ENCODE data around the gene ZNF320. TPM values are rescaled to one million over a fixed set of nuclear protein-coding genes. Genes with fewer than 3 reads are reported as not detected.
"Not testable (repeated sequence)": the region's sequence is repeated elsewhere in the genome, so short reads cannot be mapped to it uniquely, and the experiment has no call there.

ZNF320 gene
- total and polyA plus RNA-seq, 9 of the 15 experiments (the other 6 are each of a cell fraction or from before 2014, with no cell fraction given) = 5.4 to 25.6 (median 11.7) TPM

- peak overlapping the region; percentile 84 for H2AFZ ChIP-seq (ENCODE audit: low read depth, low read length)
- H3K36me3 ChIP-seq (ENCODE audit: control insufficient read depth, insufficient read depth, low read length) = peaks cover 22% of the 10 kb centered on the region; the same call in 2 of the 3 replicates
- ATAC-seq (peak; percentile 66), DNase-seq (ENCODE audit: extremely low read depth in 1 of 4, low spot score in 3 of 4) (peak in 3 of 4 experiments; percentile 14 to 16 (median 15))
- H3K27me3 ChIP-seq (ENCODE audit: control insufficient read depth in 2 of 2, insufficient read depth in 2 of 2, low read length in 2 of 2); H3K9me3 ChIP-seq (replicated peaks; ENCODE audit: control insufficient read depth, insufficient read depth, low read depth, low read length); H3K79me2 ChIP-seq (ENCODE audit: control insufficient read depth, insufficient read depth, low read length); FAIRE-seq; POLR2A ChIA-PET; intact Hi-C loops (cut with micrococcal nuclease); H3K9me1 ChIP-seq (ENCODE audit: control insufficient read depth, insufficient read depth, low read length); H4K20me1 ChIP-seq (replicated peaks; ENCODE audit: control insufficient read depth, insufficient read depth, low read length): not testable (repeated sequence)
- peak overlapping the region; percentile 77 for H3K27ac ChIP-seq (ENCODE audit: extremely low read depth, low read depth, low read length)
- H3K4me2 ChIP-seq (ENCODE audit: insufficient read depth, low read length) = peak overlapping the region; percentile 83
- TSS peak; percentile 59 for BruUV-seq (replicated peaks)
- peaks cover 2 to 14% of the 10 kb centered on the region in 2 experiments; a peak in 4 of 5 replicates for H3K4me1 ChIP-seq (replicated peaks in 1 of 2; ENCODE audit: control insufficient read depth in 2 of 2, insufficient read depth in 2 of 2, low read length in 2 of 2)
- peak overlapping the region; percentile 68 for H3K4me3 ChIP-seq
- peak overlapping the region; percentile 85 to 91 for H3K9ac ChIP-seq (ENCODE audit: insufficient read depth in 1 of 2, low read depth in 2 of 2, low read length in 2 of 2)
- in situ Hi-C loops (cut with MboI) = loop anchor here (5.0 kb wide), 1 partner anchor 34 kb away; the partner anchor contains the start of gene ZNF28
- CTCF ChIA-PET (ENCODE audit: low intra/inter-chr PET ratio) = interaction anchor here (0.5 kb wide), 1 partner anchor 107 kb away, joined by 3 read pairs; no protein-coding TSS in a partner anchor
- under 1% methylated on average over 13 of the region's 31 CpGs for WGBS (ENCODE audit: insufficient coverage, low coverage, missing lambda C conversion rate)
These were observed 40.7 kb downstream of the ZNF320 start for GRCh38 chr19:52856540-52857377.

Small RNA genes lying within 50 kb of the gene (small RNA-seq; reads per million reads assigned to genes)
- gene ZNF320 = 0.62 reads per million, percentile 35 among the genes with 10 or more reads in this experiment

Other genes with a start within 250 kb of the ZNF320 start
Only the 7 nearest of the 10 such genes appear.
- 4.6 and 5.7 TPM in 2 replicates for gene ZNF600, start 110.8 kb downstream of the ZNF320 start, total RNA-seq (2014; rRNA removed)
- gene ZNF600, start 110.8 kb downstream of the ZNF320 start, total RNA-seq (2014; rRNA removed; fragmentation: Illumina TruSeq; extraction: Trizol) = 16.7 and 18.3 TPM in 2 replicates
- gene ZNF600, start 110.8 kb downstream of the ZNF320 start, total RNA-seq (2015; rRNA removed; fragmentation: Illumina TruSeq; extraction: Trizol) = 17.6 and 18.9 TPM in 2 replicates
- 12.1 and 14.8 TPM in 2 replicates for gene ZNF600, start 110.8 kb downstream of the ZNF320 start, total RNA-seq (2021)
- gene ZNF600, start 110.8 kb downstream of the ZNF320 start, polyA plus RNA-seq (2011; rRNA removed) = 15.9 and 21.5 TPM in 2 replicates
- gene ZNF600, start 110.8 kb downstream of the ZNF320 start, polyA plus RNA-seq (2014; fragmentation: Illumina TruSeq; extraction: Trizol) = 17.1 and 21.4 TPM in 2 replicates
- gene ZNF600, start 110.8 kb downstream of the ZNF320 start, polyA plus RNA-seq (2014; fragmentation: Nextera tagmentation; extraction: Ambion mirVana) = 10 to 100 TPM; 14.9 to 18.0 TPM
- gene ZNF600, start 110.8 kb downstream of the ZNF320 start, polyA plus RNA-seq (2014; rRNA removed) = 11.6 and 14.8 TPM in 2 replicates
- gene ZNF28, start 76.0 kb downstream of the ZNF320 start, total RNA-seq (2014; rRNA removed) = 18.7 and 19.4 TPM in 2 replicates
- 35.9 and 39.0 TPM in 2 replicates for gene ZNF28, start 76.0 kb downstream of the ZNF320 start, total RNA-seq (2014; rRNA removed; fragmentation: Illumina TruSeq; extraction: Trizol)
- gene ZNF28, start 76.0 kb downstream of the ZNF320 start, total RNA-seq (2015; rRNA removed; fragmentation: Illumina TruSeq; extraction: Trizol) = 31.5 and 31.6 TPM in 2 replicates
- gene ZNF28, start 76.0 kb downstream of the ZNF320 start, total RNA-seq (2021) = 18.9 and 23.7 TPM in 2 replicates
- 21.5 and 33.0 TPM in 2 replicates for gene ZNF28, start 76.0 kb downstream of the ZNF320 start, polyA plus RNA-seq (2011; rRNA removed)
- 18.9 and 35.2 TPM in 2 replicates for gene ZNF28, start 76.0 kb downstream of the ZNF320 start, polyA plus RNA-seq (2014; fragmentation: Illumina TruSeq; extraction: Trizol)
- gene ZNF28, start 76.0 kb downstream of the ZNF320 start, polyA plus RNA-seq (2014; fragmentation: Nextera tagmentation; extraction: Ambion mirVana) = 10 to 100 TPM; 25.5 to 38.5 TPM
- gene ZNF28, start 76.0 kb downstream of the ZNF320 start, polyA plus RNA-seq (2014; rRNA removed) = 10.4 and 25.7 TPM in 2 replicates
- 17.4 and 18.9 TPM in 2 replicates for gene ZNF468, start 40.0 kb downstream of the ZNF320 start, total RNA-seq (2014; rRNA removed)
- gene ZNF468, start 40.0 kb downstream of the ZNF320 start, total RNA-seq (2014; rRNA removed; fragmentation: Illumina TruSeq; extraction: Trizol) = 32.7 and 36.9 TPM in 2 replicates
- 27.3 and 28.2 TPM in 2 replicates for gene ZNF468, start 40.0 kb downstream of the ZNF320 start, total RNA-seq (2015; rRNA removed; fragmentation: Illumina TruSeq; extraction: Trizol)
- gene ZNF468, start 40.0 kb downstream of the ZNF320 start, total RNA-seq (2021) = 18.9 and 20.7 TPM in 2 replicates
- gene ZNF468, start 40.0 kb downstream of the ZNF320 start, polyA plus RNA-seq (2011; rRNA removed) = 29.0 and 36.2 TPM in 2 replicates
- gene ZNF468, start 40.0 kb downstream of the ZNF320 start, polyA plus RNA-seq (2014; fragmentation: Illumina TruSeq; extraction: Trizol) = 21.1 and 23.2 TPM in 2 replicates
- 10 to 100 TPM; 17.9 to 24.0 TPM for gene ZNF468, start 40.0 kb downstream of the ZNF320 start, polyA plus RNA-seq (2014; fragmentation: Nextera tagmentation; extraction: Ambion mirVana)
- gene ZNF468, start 40.0 kb downstream of the ZNF320 start, polyA plus RNA-seq (2014; rRNA removed) = 15.9 and 17.5 TPM in 2 replicates
- gene ZNF888, start 25.8 kb upstream of the ZNF320 start, total RNA-seq (2014; rRNA removed) = 6.9 and 8.9 TPM in 2 replicates
- 13.3 and 15.5 TPM in 2 replicates for gene ZNF888, start 25.8 kb upstream of the ZNF320 start, total RNA-seq (2014; rRNA removed; fragmentation: Illumina TruSeq; extraction: Trizol)
- gene ZNF888, start 25.8 kb upstream of the ZNF320 start, total RNA-seq (2015; rRNA removed; fragmentation: Illumina TruSeq; extraction: Trizol) = 12.1 TPM in 2 replicates
- 8.3 and 10.7 TPM in 2 replicates for gene ZNF888, start 25.8 kb upstream of the ZNF320 start, total RNA-seq (2021)
- 9.6 and 12.5 TPM in 2 replicates for gene ZNF888, start 25.8 kb upstream of the ZNF320 start, polyA plus RNA-seq (2011; rRNA removed)
- 9.9 and 10.1 TPM in 2 replicates for gene ZNF888, start 25.8 kb upstream of the ZNF320 start, polyA plus RNA-seq (2014; fragmentation: Illumina TruSeq; extraction: Trizol)
- gene ZNF888, start 25.8 kb upstream of the ZNF320 start, polyA plus RNA-seq (2014; fragmentation: Nextera tagmentation; extraction: Ambion mirVana) = 1 to 10 TPM; 1.6 to 2.7 TPM
- 4.5 and 5.9 TPM in 2 replicates for gene ZNF888, start 25.8 kb upstream of the ZNF320 start, polyA plus RNA-seq (2014; rRNA removed)
- gene ZNF816, start 65.2 kb upstream of the ZNF320 start, total RNA-seq (2014; rRNA removed) = 10.7 and 11.3 TPM in 2 replicates
- gene ZNF816, start 65.2 kb upstream of the ZNF320 start, total RNA-seq (2014; rRNA removed; fragmentation: Illumina TruSeq; extraction: Trizol) = 23.4 and 24.0 TPM in 2 replicates
- 19.3 and 23.3 TPM in 2 replicates for gene ZNF816, start 65.2 kb upstream of the ZNF320 start, total RNA-seq (2015; rRNA removed; fragmentation: Illumina TruSeq; extraction: Trizol)
- 12.0 and 15.5 TPM in 2 replicates for gene ZNF816, start 65.2 kb upstream of the ZNF320 start, total RNA-seq (2021)
- 18.0 and 18.8 TPM in 2 replicates for gene ZNF816, start 65.2 kb upstream of the ZNF320 start, polyA plus RNA-seq (2011; rRNA removed)
- gene ZNF816, start 65.2 kb upstream of the ZNF320 start, polyA plus RNA-seq (2014; fragmentation: Illumina TruSeq; extraction: Trizol) = 13.0 and 13.1 TPM in 2 replicates
- 10 to 100 TPM; 11.1 to 17.0 TPM for gene ZNF816, start 65.2 kb upstream of the ZNF320 start, polyA plus RNA-seq (2014; fragmentation: Nextera tagmentation; extraction: Ambion mirVana)
- 6.6 and 8.6 TPM in 2 replicates for gene ZNF816, start 65.2 kb upstream of the ZNF320 start, polyA plus RNA-seq (2014; rRNA removed)
- gene ERVV-1, start 116.3 kb upstream of the ZNF320 start, total RNA-seq (2014; rRNA removed) = not detected in 2 replicates
- gene ERVV-1, start 116.3 kb upstream of the ZNF320 start, total RNA-seq (2014; rRNA removed; fragmentation: Illumina TruSeq; extraction: Trizol) = not detected in 2 replicates
- not detected in 2 replicates for gene ERVV-1, start 116.3 kb upstream of the ZNF320 start, total RNA-seq (2015; rRNA removed; fragmentation: Illumina TruSeq; extraction: Trizol)
- not detected in 2 replicates for gene ERVV-1, start 116.3 kb upstream of the ZNF320 start, total RNA-seq (2021)
- 0.05 and 0.08 TPM in 2 replicates for gene ERVV-1, start 116.3 kb upstream of the ZNF320 start, polyA plus RNA-seq (2011; rRNA removed)
- gene ERVV-1, start 116.3 kb upstream of the ZNF320 start, polyA plus RNA-seq (2014; fragmentation: Illumina TruSeq; extraction: Trizol) = not detected in 2 replicates
- not detected for gene ERVV-1, start 116.3 kb upstream of the ZNF320 start, polyA plus RNA-seq (2014; fragmentation: Nextera tagmentation; extraction: Ambion mirVana)
- gene ERVV-1, start 116.3 kb upstream of the ZNF320 start, polyA plus RNA-seq (2014; rRNA removed) = not detected in 2 replicates
- not detected in 2 replicates for gene ERVV-2, start 147.1 kb upstream of the ZNF320 start, total RNA-seq (2014; rRNA removed)
- gene ERVV-2, start 147.1 kb upstream of the ZNF320 start, total RNA-seq (2014; rRNA removed; fragmentation: Illumina TruSeq; extraction: Trizol) = 0.07 TPM in 1 of 2 replicates, not detected in the other
- gene ERVV-2, start 147.1 kb upstream of the ZNF320 start, total RNA-seq (2015; rRNA removed; fragmentation: Illumina TruSeq; extraction: Trizol) = 0.07 TPM in 1 of 2 replicates, not detected in the other
- gene ERVV-2, start 147.1 kb upstream of the ZNF320 start, total RNA-seq (2021) = 0.07 TPM in 1 of 2 replicates, not detected in the other
- 0.07 and 0.08 TPM in 2 replicates for gene ERVV-2, start 147.1 kb upstream of the ZNF320 start, polyA plus RNA-seq (2011; rRNA removed)
- gene ERVV-2, start 147.1 kb upstream of the ZNF320 start, polyA plus RNA-seq (2014; fragmentation: Illumina TruSeq; extraction: Trizol) = 0.07 TPM in 1 of 2 replicates, not detected in the other
- not detected for gene ERVV-2, start 147.1 kb upstream of the ZNF320 start, polyA plus RNA-seq (2014; fragmentation: Nextera tagmentation; extraction: Ambion mirVana)
- not detected in 2 replicates for gene ERVV-2, start 147.1 kb upstream of the ZNF320 start, polyA plus RNA-seq (2014; rRNA removed)

All from K562 (cell line).